HEK293 (cell line): ENCODE data around the gene KRT13.
A peak's percentile ranks its signal among the peaks of the same experiment; 100 is the strongest.

Source experiments
- CTCF ChIA-PET: fragments of 350-600 bp; formaldehyde crosslinking; extraction: SDS; loops from one replicate; lab custom pipeline; 2021; ENCODE audit warnings: antibody characterized with exemption; lab: Yijun Ruan, JAX
- POLR2A ChIA-PET: fragments of 300-600 bp; formaldehyde crosslinking; extraction: SDS; loops from one replicate; lab custom pipeline; 2020; ENCODE audit warnings: antibody characterized with exemption, inconsistent platforms; lab: Yijun Ruan, JAX
- H3K27ac ChIP-seq: fragments of 200-500 bp; sonication (Bioruptor generic); 2 replicates; pipeline ENCODE4 v1.5.1; 2014; ENCODE audit warnings: low read depth, low read length, control low read depth, inconsistent platforms; ENCODE audit errors: extremely low read depth
- H3K36me3 ChIP-seq, 2 experiments: fragments of 200-500 bp in 1 of 2; sonication (Bioruptor generic) in 1 of 2; 1 replicate in 1 of 2; 2 replicates in 1 of 2; pipeline ENCODE4 v1.5.1; 2014 to 2017; ENCODE audit warnings: inconsistent platforms in 2 of 2, low read length in 2 of 2; ENCODE audit not compliant: control insufficient read depth in 2 of 2, insufficient read depth in 1 of 2
- H3K4me1 ChIP-seq: fragments of 200-500 bp; sonication (Bioruptor generic); 2 replicates; pipeline ENCODE4 v1.5.1; 2014; ENCODE audit warnings: mild to moderate bottlenecking, low read length, inconsistent platforms; ENCODE audit not compliant: control insufficient read depth, insufficient read depth
- H3K4me3 ChIP-seq: 2 replicates; pipeline ENCODE4 v1.5.1; 2011; ENCODE audit warnings: low read depth, mild to moderate bottlenecking, control low read depth, low read length, moderate library complexity
- H3K9me3 ChIP-seq: fragments of 200-500 bp; sonication (Bioruptor generic); 2 replicates; pipeline ENCODE4 v1.5.1; 2014; ENCODE audit warnings: low read depth, low read length, inconsistent platforms; ENCODE audit not compliant: control insufficient read depth, insufficient read depth
- ATF2 ChIP-seq: fragments of 450-650 bp; formaldehyde crosslinking; IDR thresholded peaks from 2 replicates; pipeline ENCODE4 v1.5.1; 2016; ENCODE audit warnings: missing biosample characterization, missing genetic modification characterization, low read depth
- BCL6B ChIP-seq: fragments of 450-650 bp; formaldehyde crosslinking; IDR thresholded peaks from 2 replicates; pipeline ENCODE4 v1.5.1; 2017; ENCODE audit warnings: missing biosample characterization, missing genetic modification characterization
- CTCF ChIP-seq: fragments of 450-650 bp; formaldehyde crosslinking; IDR thresholded peaks from 2 replicates; pipeline ENCODE4 v1.5.1; 2016; ENCODE audit warnings: missing biosample characterization, missing genetic modification characterization
- GFI1B ChIP-seq: fragments of 450-650 bp; formaldehyde crosslinking; IDR thresholded peaks from 2 replicates; pipeline ENCODE4 v1.5.1; 2016; ENCODE audit warnings: missing biosample characterization, missing genetic modification characterization
- KLF1 ChIP-seq: fragments of 450-650 bp; formaldehyde crosslinking; IDR thresholded peaks from 2 replicates; pipeline ENCODE4 v1.5.1; 2016; ENCODE audit warnings: missing biosample characterization, missing genetic modification characterization
- OVOL3 ChIP-seq: fragments of 450-650 bp; formaldehyde crosslinking; IDR thresholded peaks from 2 replicates; pipeline ENCODE4 v1.5.1; 2016; ENCODE audit warnings: missing biosample characterization, missing genetic modification characterization
- SP7 ChIP-seq: fragments of 450-650 bp; formaldehyde crosslinking; IDR thresholded peaks from 2 replicates; pipeline ENCODE4 v1.5.1; 2016; ENCODE audit warnings: missing biosample characterization, missing genetic modification characterization
- ZBTB1 ChIP-seq: fragments of 450-650 bp; formaldehyde crosslinking; IDR thresholded peaks from 2 replicates; pipeline ENCODE4 v1.5.1; 2016; ENCODE audit warnings: missing biosample characterization, missing genetic modification characterization
- ZBTB10 ChIP-seq: fragments of 450-650 bp; formaldehyde crosslinking; IDR thresholded peaks from 2 replicates; pipeline ENCODE4 v1.5.1; 2016; ENCODE audit warnings: missing biosample characterization, missing genetic modification characterization
- ZBTB17 ChIP-seq: fragments of 450-650 bp; formaldehyde crosslinking; IDR thresholded peaks from 2 replicates; pipeline ENCODE4 v1.5.1; 2016; ENCODE audit warnings: missing biosample characterization, missing genetic modification characterization
- ZNF16 ChIP-seq: fragments of 450-650 bp; formaldehyde crosslinking; IDR thresholded peaks from 2 replicates; pipeline ENCODE4 v1.5.1; 2016; ENCODE audit warnings: low read depth, missing biosample characterization, missing genetic modification characterization
- ZNF239 ChIP-seq: fragments of 450-650 bp; formaldehyde crosslinking; IDR thresholded peaks from 2 replicates; pipeline ENCODE4 v1.5.1; 2016; ENCODE audit warnings: missing biosample characterization, missing genetic modification characterization
- ZNF324 ChIP-seq: fragments of 450-650 bp; formaldehyde crosslinking; IDR thresholded peaks from 2 replicates; pipeline ENCODE4 v1.5.1; 2016; ENCODE audit warnings: missing biosample characterization, missing genetic modification characterization
- ZNF518A ChIP-seq: fragments of 450-650 bp; formaldehyde crosslinking; conservative IDR thresholded peaks from 2 replicates; pipeline ENCODE4 v1.5.1; 2016; ENCODE audit warnings: low read depth, missing biosample characterization, missing genetic modification characterization
- ZNF596 ChIP-seq: fragments of 450-650 bp; IDR thresholded peaks from 2 replicates; pipeline ENCODE4 v1.5.0; 2018; ENCODE audit warnings: missing biosample characterization, mild to moderate bottlenecking, missing genetic modification characterization, moderate library complexity
- ZNF600 ChIP-seq: fragments of 450-650 bp; formaldehyde crosslinking; IDR thresholded peaks from 2 replicates; pipeline ENCODE4 v1.5.1; 2016; ENCODE audit warnings: missing biosample characterization, missing genetic modification characterization
- ZNF639 ChIP-seq: fragments of 450-650 bp; formaldehyde crosslinking; IDR thresholded peaks from 2 replicates; pipeline ENCODE4 v1.5.1; 2016; ENCODE audit warnings: missing biosample characterization, missing genetic modification characterization
- ZNF664 ChIP-seq: fragments of 450-650 bp; formaldehyde crosslinking; IDR thresholded peaks from 2 replicates; pipeline ENCODE4 v1.5.1; 2016; ENCODE audit warnings: missing biosample characterization, missing genetic modification characterization
- ZNF677 ChIP-seq: fragments of 450-650 bp; IDR thresholded peaks from 2 replicates; pipeline ENCODE4 v1.5.0; 2018; ENCODE audit warnings: missing biosample characterization, mild to moderate bottlenecking, missing genetic modification characterization, moderate library complexity
- ZSCAN4 ChIP-seq: fragments of 450-650 bp; formaldehyde crosslinking; IDR thresholded peaks from 2 replicates; pipeline ENCODE4 v1.5.1; 2017; ENCODE audit warnings: missing biosample characterization, missing genetic modification characterization

KRT13 gene

GRCh38 chr17:41516147-41516829 is 10.9 kb upstream of the KRT13 start (continued):
- TF ChIP-seq CTCF (tag by site-specific recombination) (no peak), OVOL3 (tag by site-specific recombination) (no peak), ZNF664 (tag by site-specific recombination) (no peak), ZNF239 (tag by site-specific recombination) (no peak), ZNF16 (tag by site-specific recombination) (no peak)

GRCh38 chr17:41513168-41513547 is 7.7 kb upstream of the KRT13 start:
- ChIA-PET CTCF (interaction anchor here (0.7 to 1.9 kb wide), 3 partner anchors 13 to 150 kb away, joined by 3 to 8 read pairs (median 4); no protein-coding TSS in a partner anchor), POLR2A (no interaction called here)
- no peaks in the 10 kb centered on the region for H3K9me3 ChIP-seq
- H3K4me3 ChIP-seq = no peak overlapping the region
- peaks cover 29% of the 10 kb centered on the region for H3K4me1 ChIP-seq
- no peaks in the 10 kb centered on the region for H3K36me3 ChIP-seq
- H3K27ac ChIP-seq = peak overlapping the region; percentile 50
- TF ChIP-seq SP7 (peak; percentile 83), KLF1 (tag by site-specific recombination) (no peak), BCL6B (0 out of 2 replicates have a peak, but pooled peaks have one; percentile 29), ZNF639 (peak; percentile 88), ZBTB10 (tag by site-specific recombination) (peak; percentile 59; the same call in 1 of the 2 replicates), ZNF596 (tag by site-specific recombination) (0 out of 2 replicates have a peak, but pooled peaks have one; percentile 48), GFI1B (tag by site-specific recombination) (peak; percentile 62), ZBTB17 (tag by site-specific recombination) (0 out of 2 replicates have a peak, but pooled peaks have one; percentile 41), ZNF518A (tag by site-specific recombination) (no peak; the same call in 1 of the 2 replicates), ZNF324 (tag by site-specific recombination) (peak; percentile 80), ZNF600 (tag by site-specific recombination) (peak; percentile 49; the same call in 1 of the 2 replicates), ZBTB1 (tag by site-specific recombination) (no peak), ATF2 (tag by site-specific recombination) (peak; percentile 93), ZNF677 (tag by site-specific recombination) (no peak), ZSCAN4 (tag by site-specific recombination) (0 out of 2 replicates have a peak, but pooled peaks have one; percentile 31)
